Left renal cortex interstitium (tissue), 4 donors: ENCODE results near the gene IBTK. TPM values are rescaled to one million over a fixed set of nuclear protein-coding genes. Genes with fewer than 3 reads are reported as not detected.
A peak's percentile ranks its signal among the peaks of the same experiment; 100 is the strongest.
"Not testable (repeated sequence)": the region's sequence is repeated elsewhere in the genome, so short reads cannot be mapped to it uniquely, and the experiment has no call there.

Experiments
- DNase-seq, 4 donors: peaks; one replicate each; pipeline ENCODE4 v3.0.0-alpha.2; 2013; ENCODE audit warnings: low read depth in 4 of 4, low spot score in 2 of 4, missing footprints in 1 of 4
- polyA plus RNA-seq, 4 donors: library from polyadenylated mRNA; unstranded; fragments of 120-200 nt; gene quantifications; one replicate each; pipeline ENCODE4 v1.2.1, GENCODE V29; 2013; ENCODE audit not compliant: insufficient read length in 4 of 4

The IBTK gene
- polyA plus RNA-seq, 4 donors = 39.1 to 53.9 (median 44.5) TPM

DNA sequence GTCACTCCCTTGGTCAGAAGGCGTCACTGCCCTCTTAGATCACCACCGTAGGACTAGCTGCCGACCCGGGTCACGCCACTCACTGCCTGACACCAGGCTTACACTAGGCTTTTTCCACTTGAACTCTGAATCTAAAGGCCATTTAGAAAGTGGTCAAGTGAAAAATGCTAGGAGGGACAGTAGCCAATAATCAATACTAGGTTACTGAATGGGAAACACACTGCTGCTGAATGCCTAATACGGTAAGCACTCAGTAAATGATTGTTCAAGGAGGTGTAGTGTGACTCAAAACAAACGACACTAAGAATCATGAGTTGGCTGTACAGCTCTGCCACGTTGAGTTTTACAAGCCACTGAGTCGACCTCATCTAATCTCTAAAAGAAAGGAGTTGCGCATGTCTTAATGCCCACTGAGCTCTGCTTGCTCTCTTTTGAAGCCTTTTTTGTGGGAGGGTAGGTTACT lies 760 bp upstream of the IBTK start:
- DNase-seq = no peak

GRCh38 chr6:82246802-82247504 lies 591 bp downstream of the IBTK start:
- peak; percentile 53 to 72 (median 64) for DNase-seq

GRCh38 chr6:82246370-82246769 lies 1.2 kb downstream of the IBTK start:
- DNase-seq = no peak

- DNase-seq = no peak
Measured at GRCh38 chr6:82245376-82245775, 2.2 kb downstream of the IBTK start.

DNA sequence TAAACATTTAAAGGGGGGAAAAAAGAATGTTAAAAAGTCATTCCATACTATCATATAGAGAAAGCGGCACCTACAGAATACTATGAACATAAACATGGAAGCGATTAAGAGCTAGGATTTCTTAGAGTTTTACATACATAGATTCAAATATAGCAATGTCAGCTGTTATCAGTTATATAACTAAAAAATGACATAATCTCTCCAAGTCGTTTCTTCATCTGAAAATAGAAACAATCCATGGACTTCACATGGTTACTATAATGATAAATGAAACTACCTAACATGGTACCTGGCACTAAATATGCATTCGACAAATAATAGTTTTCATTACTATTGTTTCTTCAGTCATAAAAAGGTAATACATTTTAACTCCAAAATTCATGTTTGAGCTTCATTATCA lies 3.7 kb downstream of the IBTK start:
- DNase-seq = no peak

DNA sequence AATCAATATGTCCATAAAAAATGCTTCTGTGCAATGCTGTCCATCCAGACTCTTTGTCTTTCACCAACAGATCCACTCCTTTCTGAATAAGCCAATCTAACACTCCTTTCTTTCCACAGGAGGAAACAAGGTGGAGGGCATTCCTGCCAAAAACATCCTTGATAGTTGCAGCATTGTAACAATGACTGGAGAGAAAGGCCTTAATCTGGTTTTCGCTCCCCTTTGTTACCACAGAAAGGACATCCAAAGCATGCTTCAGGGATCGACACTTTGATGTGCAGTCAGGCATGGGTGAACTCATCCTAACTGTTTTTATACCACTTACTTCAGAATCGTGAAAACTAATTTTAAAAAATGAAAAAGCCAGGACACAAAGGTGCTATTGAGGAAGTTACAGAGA lies 7.4 kb downstream of the IBTK start:
- DNase-seq = no peak

DNA sequence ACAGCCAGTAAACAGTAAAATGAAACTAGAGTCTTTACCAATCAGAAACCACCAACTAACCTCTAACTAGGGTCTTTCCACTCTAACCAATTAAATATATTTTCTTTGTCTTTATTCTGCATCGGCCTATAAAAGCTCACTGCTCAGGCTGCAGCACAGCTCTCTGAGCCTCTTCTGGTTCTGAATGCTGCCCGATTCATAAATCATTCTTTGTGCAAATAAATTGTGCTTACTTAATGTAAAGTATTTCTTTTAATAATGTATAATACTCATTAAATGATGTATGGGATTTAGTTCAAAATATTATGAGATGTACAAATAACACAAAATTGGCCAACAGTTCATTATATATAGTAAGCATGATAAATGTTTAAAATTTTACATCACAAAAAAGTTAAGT lies 7.9 kb downstream of the IBTK start:
- no peak for DNase-seq

- no peak for DNase-seq
Measured at GRCh38 chr6:82237013-82237412, 10.5 kb downstream of the IBTK start.

DNA sequence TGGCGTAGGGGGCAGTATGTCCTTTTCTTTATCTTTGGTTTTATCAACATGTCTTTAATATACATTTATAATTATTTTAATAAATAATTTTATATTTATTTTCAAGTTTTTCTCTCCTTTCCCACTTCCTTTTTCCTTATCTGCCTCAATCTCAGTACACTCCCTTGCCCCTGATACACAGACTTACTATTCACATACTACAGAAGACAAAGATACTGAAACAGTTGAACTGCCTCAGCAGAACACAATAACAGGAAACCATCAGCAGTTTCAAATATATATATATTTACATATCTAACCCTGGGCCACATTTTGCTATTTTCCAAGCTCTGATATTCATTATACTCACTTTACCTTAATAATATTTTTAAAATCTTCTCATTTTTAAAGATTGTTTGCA lies 19.8 kb downstream of the IBTK start:
- no peak for DNase-seq

- DNase-seq = no peak
Measured at GRCh38 chr6:82220167-82220566, 27.4 kb downstream of the IBTK start.

DNA sequence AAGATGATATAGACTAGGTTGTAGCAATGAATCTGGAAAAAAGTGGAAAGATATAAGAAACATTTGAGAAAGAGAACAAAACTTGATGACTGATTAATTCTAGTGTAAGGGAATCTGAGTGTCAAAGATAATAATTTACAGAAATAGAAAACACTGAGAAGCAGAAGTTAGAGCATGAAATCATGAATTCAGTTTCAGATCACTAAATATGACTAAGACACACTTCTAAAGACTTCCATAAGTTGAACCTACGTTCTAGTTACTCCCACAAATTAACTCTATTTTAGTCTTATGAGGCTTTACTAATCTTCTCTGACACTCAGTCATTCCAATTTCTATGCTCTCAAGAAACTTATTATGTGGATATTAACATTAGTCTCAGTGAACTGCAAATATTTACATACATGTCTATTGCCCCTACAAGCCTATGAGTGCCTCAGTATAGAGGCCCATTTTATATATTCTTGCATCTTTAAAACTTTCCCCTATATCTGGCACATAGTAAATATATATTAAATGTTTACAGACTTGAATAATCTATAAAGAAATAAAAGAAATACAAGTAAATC lies 30.4 kb downstream of the IBTK start:
- no peak for DNase-seq

GRCh38 chr6:82216549-82216948 lies 31.0 kb downstream of the IBTK start:
- DNase-seq = no peak

DNA sequence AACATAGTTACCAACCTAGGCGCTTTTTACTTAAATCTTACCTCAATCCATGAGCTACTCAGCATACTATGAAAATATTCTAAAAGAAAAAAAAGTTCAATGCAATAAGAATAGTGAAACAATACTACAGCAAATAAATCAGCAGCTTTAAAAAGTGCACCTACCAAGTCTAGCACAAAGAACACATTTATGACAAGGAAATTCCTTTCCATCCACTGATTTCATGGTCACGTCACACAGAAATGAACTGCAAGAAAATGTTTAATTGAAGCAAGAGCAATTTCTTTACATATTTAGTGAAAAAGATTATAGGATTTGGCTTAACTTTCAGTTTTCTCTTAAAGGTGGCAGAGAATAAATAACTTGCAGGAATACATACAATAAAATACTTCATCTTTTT lies 36.2 kb downstream of the IBTK start:
- no peak for DNase-seq

DNA sequence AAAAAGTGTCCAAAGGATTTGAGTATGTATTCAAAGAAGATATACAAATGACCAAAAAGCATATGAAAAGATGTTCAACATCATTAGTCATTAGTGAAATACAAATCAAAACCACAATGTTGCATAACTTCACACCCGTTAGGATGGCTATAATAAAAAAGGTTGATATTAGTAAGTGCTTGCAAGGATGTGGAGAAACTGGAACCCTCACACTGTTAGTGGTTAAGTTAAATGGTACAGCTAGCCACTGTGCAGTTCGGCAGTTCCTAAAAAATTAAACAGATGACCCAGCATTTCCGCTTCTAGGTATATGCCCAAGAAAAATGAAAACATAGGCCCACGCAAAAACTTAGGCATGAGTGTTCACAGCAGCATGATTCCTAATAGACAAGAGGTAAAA lies 38.6 kb downstream of the IBTK start:
- DNase-seq = no peak

GRCh38 chr6:82205930-82206392 lies 41.6 kb downstream of the IBTK start:
- no peak for DNase-seq

DNA sequence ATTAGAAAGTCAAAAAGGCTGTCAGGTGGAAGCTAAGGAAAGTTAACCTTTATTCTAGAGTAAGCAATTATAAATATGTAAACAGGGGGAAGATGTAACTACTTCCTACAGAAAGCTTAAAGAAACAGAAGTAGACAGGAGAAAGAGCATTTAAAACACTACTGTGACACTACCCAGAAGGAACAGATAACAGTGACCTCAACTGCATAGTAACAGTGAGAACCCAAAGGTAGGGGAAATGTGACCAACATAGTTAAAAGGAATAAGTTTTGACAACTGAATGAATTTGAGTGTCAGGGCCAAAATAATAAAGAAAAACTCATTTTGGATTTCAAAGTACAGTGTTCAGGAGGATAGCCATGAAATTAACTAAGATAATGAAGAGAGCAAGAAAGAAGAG lies 43.5 kb downstream of the IBTK start:
- DNase-seq = no peak

- DNase-seq = no peak
Measured at GRCh38 chr6:82197784-82198183, 49.8 kb downstream of the IBTK start.

DNA sequence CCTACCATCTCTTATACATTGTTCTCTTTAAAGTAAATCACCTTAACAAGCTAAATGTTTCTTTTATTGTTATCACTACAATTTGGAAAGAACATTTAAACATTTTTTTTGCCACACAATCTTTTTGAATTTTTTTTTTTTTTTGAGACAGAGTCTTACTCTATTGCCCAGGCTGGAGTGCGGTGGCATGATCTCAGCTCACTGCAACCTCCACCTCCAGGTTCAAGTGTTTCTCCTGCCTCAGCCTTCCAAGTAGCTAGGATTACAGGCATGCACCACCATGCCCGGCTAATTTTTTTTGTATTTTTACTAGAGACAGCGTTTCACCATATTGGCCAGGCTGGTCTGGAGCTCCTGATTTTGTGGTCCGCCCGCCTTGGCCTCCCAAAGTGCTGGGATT lies 50.3 kb downstream of the IBTK start:
- DNase-seq = not testable (repeated sequence)

GRCh38 chr6:82196161-82196560 lies 51.4 kb downstream of the IBTK start:
- DNase-seq = no peak

GRCh38 chr6:82195619-82196018 lies 51.9 kb downstream of the IBTK start:
- no peak for DNase-seq

- DNase-seq = no peak
Measured at GRCh38 chr6:82185948-82186535, 61.5 kb downstream of the IBTK start.

DNA sequence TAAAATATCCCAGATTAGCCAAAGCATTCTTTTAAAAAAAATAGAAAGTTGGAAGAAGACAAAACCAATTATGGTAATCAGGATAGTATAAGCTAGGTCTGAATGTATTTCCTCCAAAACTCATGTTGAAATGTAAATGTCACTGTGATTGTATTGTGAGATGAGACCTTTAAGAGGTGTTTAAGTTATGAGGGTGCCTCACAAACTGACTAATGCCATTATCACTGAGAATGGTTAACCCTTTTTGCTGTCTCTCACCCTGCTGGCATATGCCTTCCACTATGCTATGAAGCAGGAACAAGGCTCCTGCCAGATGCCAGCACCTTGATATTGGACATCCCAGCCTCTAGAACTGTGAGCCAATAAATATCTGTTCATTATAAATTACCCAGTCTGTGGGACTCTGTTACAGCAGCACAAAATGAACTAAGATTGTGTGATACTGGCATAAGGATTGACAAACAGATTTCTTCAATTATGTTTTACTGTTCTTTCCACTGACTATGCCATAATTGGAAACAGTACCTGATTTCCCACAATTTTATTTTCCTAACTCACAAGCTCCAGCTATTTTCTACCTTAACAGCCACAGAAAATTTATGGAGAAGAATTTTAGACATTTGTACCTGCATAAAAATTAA lies 63.8 kb downstream of the IBTK start:
- no peak for DNase-seq
